SKM-1 (cell line): ENCODE data around the gene WDR4.
A peak's percentile ranks its signal among the peaks of the same experiment; 100 is the strongest.
"Not testable (repeated sequence)": the region's sequence is repeated elsewhere in the genome, so short reads cannot be mapped to it uniquely, and the experiment has no call there.

Experiments
- DNase-seq: peaks from one replicate; lab custom pipeline; 2025; ENCODE audit not compliant: unreplicated experiment; lab: John Stamatoyannopoulos, UW

Gene WDR4, protein sequence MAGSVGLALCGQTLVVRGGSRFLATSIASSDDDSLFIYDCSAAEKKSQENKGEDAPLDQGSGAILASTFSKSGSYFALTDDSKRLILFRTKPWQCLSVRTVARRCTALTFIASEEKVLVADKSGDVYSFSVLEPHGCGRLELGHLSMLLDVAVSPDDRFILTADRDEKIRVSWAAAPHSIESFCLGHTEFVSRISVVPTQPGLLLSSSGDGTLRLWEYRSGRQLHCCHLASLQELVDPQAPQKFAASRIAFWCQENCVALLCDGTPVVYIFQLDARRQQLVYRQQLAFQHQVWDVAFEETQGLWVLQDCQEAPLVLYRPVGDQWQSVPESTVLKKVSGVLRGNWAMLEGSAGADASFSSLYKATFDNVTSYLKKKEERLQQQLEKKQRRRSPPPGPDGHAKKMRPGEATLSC

DNA sequence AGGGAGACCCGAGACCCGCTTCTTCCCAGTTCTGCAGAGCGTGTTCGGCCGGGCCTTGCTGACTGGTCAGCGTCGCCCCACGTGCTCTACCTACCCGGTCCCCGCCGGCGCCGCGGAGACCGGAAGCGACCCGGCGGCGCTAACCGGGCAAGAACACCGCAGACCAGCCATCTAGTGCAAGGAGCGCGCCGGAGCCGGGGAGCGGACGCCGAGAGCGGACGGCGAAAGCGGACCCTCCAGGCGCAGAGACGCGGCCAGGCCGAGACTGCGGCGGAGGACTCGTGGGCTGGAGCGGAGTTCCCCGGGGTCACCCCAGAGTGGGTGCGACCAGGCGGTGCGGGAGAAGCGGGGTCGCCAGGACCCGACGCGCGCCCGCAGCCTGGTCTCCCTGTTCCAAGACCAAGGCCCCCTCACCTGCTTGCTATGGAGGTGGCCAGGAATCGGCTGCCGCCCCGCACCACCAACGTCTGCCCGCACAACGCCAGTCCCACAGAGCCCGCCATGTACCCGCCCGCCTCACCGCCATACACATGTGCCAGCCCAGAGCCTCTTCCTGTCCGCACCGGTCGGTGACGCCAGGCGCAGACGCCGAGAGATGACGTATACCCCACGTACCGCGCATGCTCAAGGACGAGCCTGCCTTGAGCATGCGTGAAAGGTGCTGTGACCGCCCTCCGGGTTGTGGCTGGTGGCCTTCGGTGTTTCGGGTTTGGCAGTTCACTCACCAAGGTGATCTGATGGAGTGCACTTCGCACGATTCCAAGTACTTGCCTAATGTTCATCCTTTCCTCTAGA is at the start of gene WDR4:
Gene WDR4 (minus strand): TSS at position 547 of the 795 bp plus-strand sequence. CDS start 44 bp downstream, at position 503.
- peak; percentile 77 for DNase-seq

DNA sequence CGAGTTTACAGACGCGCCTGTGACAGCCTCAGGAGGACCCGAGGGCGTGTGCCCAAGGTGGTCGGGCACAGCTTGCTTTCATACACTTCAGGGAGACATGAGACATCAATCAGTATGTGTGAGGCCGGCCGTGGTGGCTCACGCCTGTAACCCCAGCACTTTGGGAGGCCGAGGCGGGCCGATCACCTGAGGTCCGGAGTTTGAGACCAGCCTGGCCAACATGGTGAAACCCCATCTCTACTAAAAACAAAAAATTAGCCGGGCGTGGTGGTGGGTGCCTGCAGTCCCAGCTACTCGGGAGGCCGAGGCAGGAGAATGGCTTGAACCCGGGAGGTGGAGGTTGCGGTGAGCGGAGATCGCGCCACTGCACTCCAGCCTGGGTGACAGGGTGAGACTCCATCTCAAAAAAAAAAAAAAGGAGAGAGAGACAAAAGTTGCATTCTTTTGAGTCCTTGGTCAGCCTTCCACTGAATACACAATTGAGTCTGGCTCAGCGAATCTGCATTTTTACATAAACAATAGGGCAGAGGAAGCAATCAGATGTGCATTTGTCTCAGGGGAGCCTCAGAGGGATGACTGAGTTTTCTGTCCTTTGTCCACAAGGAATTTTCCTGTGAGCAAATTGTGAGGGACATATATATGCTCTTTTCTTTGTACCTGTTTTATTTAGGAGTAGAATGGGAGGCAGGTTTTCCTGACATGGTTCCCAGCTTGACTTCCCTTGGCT is 48.3 kb upstream of the WDR4 start:
- not testable (repeated sequence) for DNase-seq

DNA sequence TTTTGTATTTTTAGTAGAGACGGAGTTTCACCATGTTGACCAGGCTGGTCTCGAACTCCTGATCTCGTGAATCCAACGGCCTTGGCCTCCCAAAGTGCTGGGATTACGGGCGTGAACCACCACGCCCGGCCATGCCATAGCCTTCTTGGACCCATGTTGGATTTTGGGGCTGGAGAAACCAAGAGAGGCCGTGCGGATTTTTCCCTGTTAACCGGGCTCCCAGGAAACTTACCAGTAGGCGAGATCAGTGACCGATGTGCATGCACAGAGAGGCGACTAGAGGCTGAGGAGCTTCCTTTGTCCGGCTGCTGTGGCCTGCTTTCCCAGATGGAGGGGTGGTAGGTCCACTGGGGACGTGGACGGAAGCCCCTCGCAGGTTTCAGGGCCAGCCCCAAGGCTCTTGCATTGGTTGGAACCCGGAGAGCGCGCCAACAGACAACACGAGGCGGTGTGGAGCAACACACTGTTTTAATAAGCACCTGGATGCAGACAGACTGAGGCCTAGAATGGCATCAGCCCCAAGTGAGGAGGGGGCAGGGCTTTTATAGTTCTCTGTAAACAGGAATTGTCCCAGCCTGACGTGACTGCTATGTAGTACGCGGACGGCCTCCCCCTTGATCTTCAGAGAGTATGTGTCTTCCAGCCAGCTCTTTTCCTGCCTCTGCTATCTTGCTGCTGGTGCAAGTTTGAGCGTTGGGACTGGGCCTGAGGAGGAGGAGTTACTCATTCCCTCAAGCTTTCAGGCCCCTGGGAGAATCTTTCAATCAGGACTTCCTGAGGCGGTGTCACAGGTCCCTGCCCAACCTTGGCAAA is 46.0 kb upstream of the WDR4 start, which contains the start of gene ERVH48-1:
Gene ERVH48-1 (minus strand): TSS at position 517 of the 813 bp plus-strand sequence. CDS start 6,624 bp downstream, outside the sequence.
- no peak for DNase-seq

DNA sequence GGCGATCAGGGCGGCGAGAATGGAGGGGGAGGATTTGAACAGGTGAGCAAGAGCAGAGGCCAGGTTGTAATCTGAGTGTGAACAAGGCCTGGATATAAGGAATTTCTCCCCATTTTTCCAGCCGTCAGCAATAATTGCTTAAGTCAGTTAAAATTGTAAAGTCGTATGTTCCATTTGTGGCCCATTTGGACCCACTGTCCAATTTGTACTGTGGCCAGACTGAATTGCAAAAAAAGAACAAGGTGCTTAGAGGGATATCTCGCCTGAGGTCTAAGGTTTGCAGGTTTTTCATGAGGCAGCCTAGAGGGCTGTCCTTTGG is 45.1 kb upstream of the WDR4 start:
- no peak for DNase-seq

DNA sequence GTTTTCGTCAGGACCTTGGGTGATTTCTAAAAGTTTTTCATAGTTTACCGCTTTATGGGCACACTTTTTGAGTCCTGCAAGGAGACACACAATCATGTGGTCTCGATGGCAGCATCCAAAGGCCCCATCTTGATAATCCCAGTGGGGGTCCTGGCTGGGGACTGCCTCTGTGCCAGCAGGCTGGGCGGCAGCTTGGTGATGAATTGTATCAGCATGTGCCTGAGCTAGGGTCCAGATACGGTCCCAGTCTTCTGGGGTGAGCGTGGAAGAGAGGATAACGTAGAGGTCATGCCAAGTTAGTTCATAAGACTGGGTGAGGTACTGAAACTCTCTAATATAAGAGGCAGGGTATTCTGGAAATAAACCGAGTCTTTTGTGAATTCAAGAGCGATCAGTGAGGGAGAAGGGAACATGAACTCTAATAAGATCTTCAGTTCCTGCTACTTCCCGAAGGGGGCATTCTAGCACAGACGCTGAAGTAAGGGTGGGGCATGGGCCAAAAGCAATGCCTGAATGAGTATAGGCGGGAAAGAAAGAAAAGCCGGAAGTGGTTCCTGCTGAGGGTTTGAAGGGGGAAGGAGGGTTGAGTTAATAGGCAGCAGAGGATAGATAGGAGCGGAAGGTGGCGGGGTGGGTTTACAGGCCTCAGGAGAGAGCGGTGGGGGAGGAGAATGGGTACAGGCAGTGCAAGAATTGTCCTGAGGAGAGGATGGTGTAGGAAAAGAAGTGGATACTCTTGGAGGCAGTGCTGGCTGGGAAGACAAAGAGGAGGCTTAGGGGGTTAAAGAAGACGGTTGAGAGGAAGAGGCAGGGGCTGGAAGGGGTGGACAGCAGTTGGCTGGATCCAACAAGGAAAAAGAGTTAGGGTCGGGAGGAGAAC is 44.5 kb upstream of the WDR4 start:
- peak; percentile 91 for DNase-seq

DNA sequence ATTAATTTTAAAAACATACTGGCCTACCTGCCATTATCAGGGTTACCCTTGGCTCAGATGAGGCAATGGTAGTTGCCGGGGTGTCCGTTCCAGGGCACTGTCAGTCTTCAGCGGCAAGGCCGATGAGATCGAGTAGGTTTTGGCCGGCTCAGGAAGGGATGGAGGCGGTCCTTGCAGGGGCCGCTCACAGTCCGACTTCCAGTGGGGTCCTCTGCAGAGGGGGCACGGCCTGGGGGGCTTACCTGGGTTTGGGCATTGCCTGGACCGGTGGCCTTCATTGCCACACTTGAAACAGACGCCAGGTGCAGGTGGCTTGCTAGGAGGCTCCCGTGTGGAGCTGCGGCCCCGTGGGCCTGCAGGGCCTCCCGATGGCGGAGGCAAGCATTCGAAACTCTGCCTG is 43.6 kb upstream of the WDR4 start:
- no peak for DNase-seq

DNA sequence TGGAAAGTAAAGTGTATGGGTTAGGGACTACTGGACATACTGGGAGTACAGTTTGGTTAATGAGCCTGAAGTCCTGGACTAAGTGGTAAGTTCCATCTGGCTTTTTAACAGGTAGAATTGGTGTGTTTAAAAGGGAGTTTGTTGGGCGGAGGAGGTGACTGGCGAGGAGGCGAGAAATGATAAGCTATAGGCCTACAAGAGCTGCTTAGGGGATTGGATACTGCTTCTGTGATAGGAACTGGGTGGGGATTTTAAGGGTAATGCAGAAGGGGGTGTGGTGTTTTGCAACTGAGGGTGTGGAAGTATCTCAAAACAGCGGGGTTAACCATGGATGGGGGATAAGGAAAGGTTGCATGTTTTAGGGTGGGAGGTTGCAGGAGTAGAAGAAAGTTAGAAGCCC is 42.6 kb upstream of the WDR4 start:
- DNase-seq = no peak

DNA sequence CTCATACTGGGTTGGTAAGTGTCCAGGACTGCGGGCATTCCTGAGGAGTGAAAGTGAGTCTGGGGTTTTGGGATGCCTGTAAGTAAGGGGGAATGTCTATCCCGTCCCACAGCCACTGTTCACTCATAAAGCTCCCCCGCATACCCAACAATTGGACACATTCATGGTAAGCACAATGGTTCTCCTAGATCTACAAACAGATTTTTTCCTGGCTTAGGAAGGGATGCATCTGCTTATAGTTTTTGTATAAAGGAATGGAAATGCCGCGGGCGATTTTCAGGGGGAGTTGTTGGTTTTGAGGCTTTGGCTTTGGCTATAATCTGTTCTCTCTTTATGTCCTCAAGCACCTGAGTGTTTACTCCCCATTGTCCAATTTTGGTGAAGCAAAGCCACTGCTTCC is 39.0 kb upstream of the WDR4 start:
- no peak for DNase-seq

DNA sequence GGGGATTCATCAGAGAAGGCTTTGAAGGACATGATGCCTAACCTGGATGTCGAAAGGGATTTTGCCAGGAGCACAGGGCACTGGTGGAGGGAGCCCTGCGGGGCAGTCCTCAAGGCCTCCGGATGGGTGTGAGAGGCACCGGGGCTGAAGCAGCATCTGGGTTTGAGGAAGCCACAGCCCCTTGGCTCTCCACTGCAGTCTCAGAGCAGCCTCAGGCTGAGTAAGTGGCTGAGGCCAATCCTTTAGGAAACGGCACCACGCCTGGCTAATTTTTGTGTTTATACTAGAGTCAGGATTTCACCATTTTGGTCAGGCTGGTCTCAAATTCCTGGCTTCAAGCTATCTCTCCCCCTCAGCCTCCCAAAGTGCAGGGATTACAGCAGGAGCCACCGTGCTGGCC is 34.1 kb upstream of the WDR4 start:
- no peak for DNase-seq

DNA sequence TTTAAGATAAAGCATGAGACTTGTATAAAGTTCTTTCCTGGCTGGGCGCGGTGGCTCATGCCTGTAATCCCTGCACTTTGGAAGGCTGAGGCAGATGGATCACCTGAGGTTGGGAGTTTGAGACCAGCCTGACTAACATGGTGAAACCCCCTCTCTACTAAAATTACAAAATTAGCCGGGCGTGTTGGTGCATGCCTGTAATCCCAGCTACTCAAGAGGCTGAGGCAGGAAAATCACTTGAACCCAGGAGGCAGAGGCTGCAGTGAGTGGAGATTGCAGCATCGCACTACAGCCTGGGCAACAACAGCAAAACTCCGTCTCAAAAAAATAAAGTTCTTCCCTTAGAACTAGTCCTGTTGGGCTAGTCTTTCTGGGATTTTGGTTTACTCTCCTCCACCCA is 32.6 kb upstream of the WDR4 start:
- DNase-seq = not testable (repeated sequence)

DNA sequence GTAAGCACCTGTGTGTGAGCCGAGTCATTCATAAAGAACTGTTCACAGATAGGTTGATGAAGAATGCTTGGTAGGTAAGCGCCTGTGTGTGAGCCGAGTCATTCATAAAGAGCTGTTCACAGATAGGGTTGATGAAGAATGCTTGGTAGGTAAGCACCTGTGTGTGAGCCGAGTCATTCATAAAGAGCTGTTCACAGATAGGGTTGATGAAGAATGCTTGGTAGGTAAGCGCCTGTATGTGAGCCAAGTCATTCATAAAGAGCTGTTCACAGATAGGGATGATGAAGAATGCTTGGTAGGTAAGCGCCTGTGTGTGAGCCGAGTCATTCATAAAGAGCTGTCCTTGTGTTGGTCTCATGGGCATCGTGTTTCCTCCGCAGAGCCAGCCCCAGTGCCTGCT is 29.1 kb upstream of the WDR4 start:
- DNase-seq = not testable (repeated sequence)

DNA sequence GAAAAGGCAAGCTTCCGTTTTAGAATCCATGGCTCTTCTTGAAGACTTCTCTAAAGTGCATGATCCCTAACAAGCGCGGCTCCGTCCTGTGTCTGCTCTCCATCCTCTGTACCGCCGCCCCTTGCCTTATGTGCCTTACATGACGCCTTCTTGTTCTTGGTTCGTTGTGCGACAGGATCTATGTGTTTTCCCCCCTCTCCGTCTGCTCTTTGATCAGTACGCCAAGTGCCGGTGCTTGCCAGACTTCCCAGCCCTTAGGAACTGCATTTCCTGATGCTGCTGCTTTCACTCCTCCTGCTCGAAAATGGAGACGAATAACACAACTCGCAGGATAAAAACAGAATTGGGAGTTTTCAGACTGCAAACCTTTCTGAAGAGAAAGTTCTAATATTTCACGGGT is 26.9 kb upstream of the WDR4 start:
- no peak for DNase-seq

DNA sequence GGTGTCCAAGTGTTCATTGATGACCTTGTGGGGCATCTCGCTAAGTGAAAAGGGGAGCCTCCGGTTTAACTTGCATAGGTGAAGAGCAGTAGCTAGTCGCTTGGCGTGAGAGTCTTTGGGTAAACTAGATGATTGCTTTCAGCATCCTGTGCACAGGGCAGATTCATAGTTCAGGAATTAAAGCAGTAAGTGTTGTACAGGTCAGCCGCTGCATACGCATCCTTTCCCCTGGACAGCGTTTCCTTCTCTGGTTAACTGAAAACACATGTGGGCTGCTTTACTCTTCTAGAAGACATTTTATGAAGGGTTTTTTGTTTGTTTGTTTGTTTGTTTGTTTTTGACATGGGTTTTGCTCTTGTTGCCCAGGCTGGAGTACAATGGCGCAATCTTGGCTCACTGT is 25.9 kb upstream of the WDR4 start:
- no peak for DNase-seq

DNA sequence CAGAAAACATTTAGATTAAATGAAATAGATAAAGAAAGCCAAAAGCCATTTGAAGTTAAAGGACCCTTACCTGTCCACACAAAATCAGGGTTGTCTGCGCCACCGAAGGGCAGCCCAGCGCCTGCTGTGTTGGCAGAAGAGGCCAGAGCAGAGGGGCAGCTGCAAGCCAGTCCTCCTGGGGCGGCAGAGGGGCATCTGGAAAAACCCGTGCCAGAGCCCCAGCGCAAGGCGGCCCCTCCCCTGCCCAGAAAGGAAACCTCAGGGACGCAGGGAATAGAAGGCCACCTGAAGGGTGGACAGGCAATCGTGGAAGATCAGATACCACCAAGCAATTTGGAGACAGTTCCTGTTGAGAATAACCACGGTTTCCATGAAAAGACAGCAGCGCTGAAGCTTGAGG is 24.5 kb upstream of the WDR4 start:
- no peak for DNase-seq

DNA sequence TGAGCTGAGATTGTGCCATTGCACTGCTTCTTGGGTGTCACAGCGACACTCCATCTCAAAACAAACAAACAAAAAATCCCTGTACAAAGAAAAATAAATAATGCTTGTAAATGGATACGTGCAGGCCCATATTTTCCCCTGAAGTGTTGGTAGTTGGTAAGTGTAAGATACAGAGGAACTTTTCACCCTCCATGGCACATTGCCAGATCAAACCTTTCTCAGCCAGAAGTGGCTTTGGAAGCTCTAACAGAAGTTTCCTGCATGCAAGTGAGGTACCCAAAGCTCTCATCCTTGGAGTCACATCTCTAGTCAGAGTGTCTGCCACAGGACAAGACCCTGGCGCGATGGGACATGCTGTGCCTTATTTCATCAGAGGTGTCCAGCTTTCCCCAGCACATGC is 21.1 kb upstream of the WDR4 start:
- no peak for DNase-seq

DNA sequence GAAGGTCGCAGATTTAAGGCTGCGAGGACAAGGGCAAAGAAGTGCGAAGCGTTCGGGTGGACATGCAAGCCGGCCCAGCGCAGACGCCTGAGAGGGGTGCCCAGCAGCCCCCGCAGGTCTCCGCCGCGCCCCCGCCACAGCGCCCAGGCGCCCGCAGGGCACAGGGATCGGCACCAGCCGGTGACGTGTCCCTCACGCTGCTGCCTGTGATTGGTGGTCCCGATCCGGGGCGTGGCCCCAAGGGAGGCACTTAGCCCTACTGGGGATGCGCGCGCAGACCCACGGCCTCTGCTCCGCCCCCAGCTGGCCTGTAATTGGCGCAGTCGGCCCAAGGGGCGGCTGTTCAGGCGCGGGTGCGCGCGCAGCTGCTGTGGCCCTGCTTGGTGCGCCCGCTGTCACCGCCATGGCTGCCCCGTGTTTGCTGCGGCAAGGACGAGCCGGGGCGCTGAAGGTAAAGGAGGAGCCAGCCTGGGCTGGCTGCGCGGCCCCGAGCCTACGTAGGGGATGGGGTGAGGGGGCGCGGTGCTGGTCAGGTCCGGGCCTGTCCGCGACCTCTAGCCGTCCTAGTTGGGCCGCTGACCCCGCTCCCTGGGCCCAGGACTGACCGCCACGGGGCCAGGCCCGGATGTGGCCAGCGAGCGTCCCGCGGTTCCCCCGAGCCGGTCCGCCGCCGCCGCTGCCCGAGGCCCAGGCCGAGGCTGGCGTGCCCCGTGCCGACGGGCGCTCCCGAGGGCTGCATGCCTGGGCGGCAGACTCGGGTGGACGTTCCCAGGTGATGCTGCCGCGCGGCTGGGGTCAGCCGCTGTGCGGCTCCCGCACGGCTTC is 13.8 kb upstream of the WDR4 start, which contains the start of gene NDUFV3:
Gene NDUFV3 (plus strand): TSS at position 379 of the 825 bp plus-strand sequence. CDS start 25 bp downstream, at position 404.
- peak; percentile 93 for DNase-seq

DNA sequence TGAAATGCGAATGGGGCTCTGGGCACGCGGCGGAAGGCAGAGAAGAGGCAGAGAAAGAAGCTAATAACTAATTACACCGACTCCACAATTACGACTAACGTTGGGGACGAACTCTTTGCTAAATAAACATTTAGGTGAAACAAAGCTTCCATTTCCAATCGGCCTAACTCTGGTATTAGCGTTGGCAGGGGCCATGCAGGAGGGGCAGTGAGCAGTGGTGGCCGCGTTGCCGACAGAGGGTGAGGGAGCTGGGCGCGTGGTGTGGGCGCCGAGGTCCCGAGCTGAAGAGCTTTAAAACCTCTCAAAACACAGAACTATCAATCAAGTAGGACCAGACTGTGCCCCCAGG is 13.2 kb upstream of the WDR4 start:
- DNase-seq = no peak

DNA sequence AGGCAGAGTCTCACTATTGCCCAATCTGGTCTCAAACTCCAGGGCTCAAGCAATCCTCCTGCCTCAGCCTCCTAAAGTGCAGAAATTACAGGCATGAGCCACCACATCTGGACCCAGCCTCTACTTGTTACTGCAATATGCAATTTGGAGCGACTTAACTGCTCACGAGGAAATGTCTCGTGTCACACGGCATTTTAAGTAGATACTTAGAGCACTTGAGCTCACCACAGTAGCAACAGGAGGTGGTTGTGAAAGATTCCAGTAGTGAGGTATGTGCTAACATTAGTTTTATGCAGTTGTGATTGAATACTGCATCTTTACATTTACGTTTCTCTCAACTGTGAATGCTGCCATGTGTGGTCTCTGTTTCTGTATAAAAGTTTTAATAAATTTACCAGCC is 8.0 kb upstream of the WDR4 start:
- no peak for DNase-seq

DNA sequence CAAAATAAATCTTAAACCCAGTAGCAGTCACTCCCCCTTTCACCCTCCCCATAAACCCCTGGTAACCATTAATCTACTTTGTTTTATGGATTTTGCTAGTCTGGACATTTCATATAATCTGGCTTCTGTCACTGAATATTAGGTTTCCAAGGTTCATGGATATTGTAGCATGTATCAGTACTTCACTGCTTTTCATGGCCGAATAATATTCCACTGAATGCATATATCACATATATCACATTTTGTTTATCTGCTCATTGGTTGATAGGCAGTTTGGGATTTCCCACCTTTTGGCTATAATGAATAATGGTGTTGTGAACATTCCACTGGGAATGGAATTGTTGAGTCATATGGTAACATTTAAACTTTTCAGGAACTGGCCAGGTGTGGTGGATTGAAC is 4.6 kb upstream of the WDR4 start:
- DNase-seq = no peak
